H9 (cell line): ENCODE results near the gene APCS. TPM values are rescaled to one million over a fixed set of nuclear protein-coding genes. Genes with fewer than 3 reads are reported as not detected.

Experiments
- DNase-seq: peaks from one replicate; pipeline ENCODE4 v3.0.0-alpha.2; 2017
- H2AFZ ChIP-seq: one replicate; pipeline ENCODE4 v1.6.1; 2013; ENCODE audit warnings: mild to moderate bottlenecking, low read length, control low read depth, moderate library complexity
- H2AK5ac ChIP-seq: 2 replicates; pipeline ENCODE4 v1.6.1; 2013; ENCODE audit warnings: low read length, control low read depth, mixed read lengths; ENCODE audit not compliant: insufficient read length
- H2BK120ac ChIP-seq: one replicate; pipeline ENCODE4 v1.6.1; 2013; ENCODE audit warnings: low read depth, mild to moderate bottlenecking, low read length, control low read depth, inconsistent platforms; ENCODE audit not compliant: poor library complexity, severe bottlenecking
- H2BK12ac ChIP-seq: 2 replicates; pipeline ENCODE4 v1.6.1; 2013; ENCODE audit warnings: low read length, control low read depth, mixed read lengths, low read depth; ENCODE audit not compliant: insufficient read length
- H2BK15ac ChIP-seq: 2 replicates; pipeline ENCODE4 v1.6.1; 2013; ENCODE audit warnings: low read depth, low read length, control low read depth
- H2BK20ac ChIP-seq: one replicate; pipeline ENCODE4 v1.6.1; 2013; ENCODE audit warnings: low read depth, mild to moderate bottlenecking, low read length, control low read depth, inconsistent platforms; ENCODE audit not compliant: poor library complexity, severe bottlenecking
- H2BK5ac ChIP-seq: 2 replicates; pipeline ENCODE4 v1.6.1; 2013; ENCODE audit warnings: low read length, control low read depth, mixed read lengths; ENCODE audit not compliant: insufficient read length
- H3K14ac ChIP-seq: 2 replicates; pipeline ENCODE4 v1.6.1; 2013; ENCODE audit warnings: low read length, control low read depth; ENCODE audit not compliant: insufficient read depth
- H3K18ac ChIP-seq: 2 replicates; pipeline ENCODE4 v1.6.1; 2013; ENCODE audit warnings: low read depth, mild to moderate bottlenecking, mixed read lengths, low read length, control low read depth; ENCODE audit not compliant: insufficient read length
- H3K23ac ChIP-seq: 2 replicates; pipeline ENCODE4 v1.6.1; 2013; ENCODE audit warnings: low read length, control low read depth, mixed read lengths, low read depth; ENCODE audit not compliant: insufficient read length
- H3K23me2 ChIP-seq: 2 replicates; pipeline ENCODE4 v1.6.1; 2013; ENCODE audit warnings: low read depth, mild to moderate bottlenecking, mixed read lengths, low read length, control low read depth; ENCODE audit not compliant: insufficient read length, poor library complexity, severe bottlenecking
- H3K27ac ChIP-seq: 2 replicates; pipeline ENCODE4 v1.5.1; 2013; ENCODE audit warnings: low read length, control low read depth, mixed read lengths, low read depth; ENCODE audit not compliant: insufficient read length
- H3K27me3 ChIP-seq: 2 replicates; pipeline ENCODE4 v1.6.1; 2013; ENCODE audit warnings: low read length, control low read depth, inconsistent platforms; ENCODE audit not compliant: insufficient read depth
- H3K4ac ChIP-seq: 2 replicates; pipeline ENCODE4 v1.6.1; 2013; ENCODE audit warnings: low read depth, mild to moderate bottlenecking, control low read depth, inconsistent platforms, low read length, moderate library complexity
- H3K4me1 ChIP-seq: 2 replicates; pipeline ENCODE4 v1.6.1; 2013; ENCODE audit warnings: low read length, control low read depth, inconsistent platforms; ENCODE audit not compliant: insufficient read depth
- H3K4me2 ChIP-seq: 2 replicates; pipeline ENCODE4 v1.6.1; 2013; ENCODE audit warnings: low read length, control low read depth, mixed read lengths; ENCODE audit not compliant: insufficient read length, insufficient read depth
- H3K56ac ChIP-seq: 2 replicates; pipeline ENCODE4 v1.6.1; 2013; ENCODE audit warnings: low read depth, mild to moderate bottlenecking, mixed read lengths, low read length, control low read depth; ENCODE audit not compliant: insufficient read length
- H3K79me1 ChIP-seq: 2 replicates; pipeline ENCODE4 v1.6.1; 2013; ENCODE audit warnings: low read depth, mild to moderate bottlenecking, moderate library complexity, low read length, control low read depth, inconsistent platforms; ENCODE audit not compliant: insufficient read depth, poor library complexity, severe bottlenecking
- H3K79me2 ChIP-seq: 2 replicates; pipeline ENCODE4 v1.6.1; 2013; ENCODE audit warnings: low read length, control low read depth, inconsistent platforms; ENCODE audit not compliant: insufficient read depth
- H3K9ac ChIP-seq: 2 replicates; pipeline ENCODE4 v1.6.1; 2013; ENCODE audit warnings: low read length, control low read depth, mixed read lengths; ENCODE audit not compliant: insufficient read length; ENCODE audit errors: extremely low read depth
- H3K9me3 ChIP-seq: one replicate; pipeline ENCODE4 v1.6.1; 2013; ENCODE audit warnings: low read depth, low read length, inconsistent platforms; ENCODE audit not compliant: control insufficient read depth
- H3T11ph ChIP-seq: one replicate; pipeline ENCODE4 v1.6.1; 2013; ENCODE audit warnings: mild to moderate bottlenecking, low read length, control low read depth, inconsistent platforms
- H4K20me1 ChIP-seq: one replicate; pipeline ENCODE4 v1.6.1; 2013; ENCODE audit not compliant: control insufficient read depth, insufficient read length, insufficient read depth
- H4K5ac ChIP-seq: 2 replicates; pipeline ENCODE4 v1.6.1; 2013; ENCODE audit warnings: low read depth, mild to moderate bottlenecking, mixed read lengths, low read length, control low read depth; ENCODE audit not compliant: insufficient read length
- H4K8ac ChIP-seq: replicated peaks from 2 replicates; pipeline ENCODE4 v1.6.1; 2013; ENCODE audit warnings: low read length, control low read depth, mixed read lengths, low read depth; ENCODE audit not compliant: insufficient read length
- H4K91ac ChIP-seq: 2 replicates; pipeline ENCODE4 v1.6.1; 2013; ENCODE audit warnings: low read depth, mild to moderate bottlenecking, moderate library complexity, mixed read lengths, low read length, control low read depth; ENCODE audit not compliant: insufficient read length
- H3K27ac Mint-ChIP-seq, 3 experiments: 2 replicates in 2 of 3; 3 replicates in 1 of 3; pipeline ENCODE4 v1.8.0; 2020 to 2021; ENCODE audit warnings: mixed read lengths in 3 of 3, mild to moderate bottlenecking in 1 of 3, moderate library complexity in 1 of 3
- H3K27me3 Mint-ChIP-seq: 2 replicates; pipeline ENCODE4 v1.8.0; 2021; ENCODE audit warnings: low read depth, mild to moderate bottlenecking, moderate library complexity, mixed read lengths
- H3K36me3 Mint-ChIP-seq, 3 experiments: 2 replicates in 2 of 3; 3 replicates in 1 of 3; pipeline ENCODE4 v1.8.0; 2020 to 2021; ENCODE audit warnings: low read depth in 3 of 3, mixed read lengths in 3 of 3; ENCODE audit not compliant: insufficient read depth in 1 of 3
- H3K4me1 Mint-ChIP-seq, 2 experiments: 2 replicates each; pipeline ENCODE4 v1.8.0; 2020; ENCODE audit warnings: mixed read lengths in 2 of 2
- H3K4me3 Mint-ChIP-seq, 2 experiments: 2 replicates in 1 of 2; 3 replicates in 1 of 2; pipeline ENCODE4 v1.8.0; 2020 to 2021; ENCODE audit warnings: mild to moderate bottlenecking in 2 of 2, mixed read lengths in 2 of 2, moderate library complexity in 1 of 2
- H3K9me3 Mint-ChIP-seq, 2 experiments: 2 replicates in 1 of 2; 3 replicates in 1 of 2; pipeline ENCODE4 v1.8.0; 2020; ENCODE audit warnings: mild to moderate bottlenecking in 2 of 2, mixed read lengths in 2 of 2, moderate library complexity in 1 of 2
- CTCF ChIP-seq: fragments of 200-600 bp; sonication (generic); conservative IDR thresholded peaks from 3 replicates; pipeline ENCODE4 v1.8.0; 2021; ENCODE audit warnings: antibody characterized with exemption, mild to moderate bottlenecking
- WGBS: extraction: QIAGEN DNeasy Blood & Tissue Kit; methylation state at CpG from one replicate; pipeline ENCODE4 v1.1.7; 2013; ENCODE audit warnings: missing lambda C conversion rate, low lambda C conversion rate, mixed read lengths; ENCODE audit not compliant: insufficient read length; ENCODE audit errors: extremely low coverage; 5-methylcytosine and 5-hydroxymethylcytosine counted together
- total RNA-seq: library from RNA; stranded (reverse); gene quantifications from 2 replicates; pipeline ENCODE4 v1.2.1, GENCODE V29; 2021

Gene APCS
- total RNA-seq, 1 experiment from 2014 or later = not detected

- no peak overlapping the region; a peak in 1 of 7 replicates for H3K27ac Mint-ChIP-seq
- Histone ChIP-seq H3K79me2 (no peaks in the 10 kb centered on the region), H3K27ac (no peak overlapping the region), H2BK5ac (no peak overlapping the region), H2BK12ac (no peak overlapping the region), H3K4me1 (no peaks in the 10 kb centered on the region), H2AFZ (no peak overlapping the region), H3K4ac (no peak overlapping the region), H3K9me3 (no peaks in the 10 kb centered on the region), H3K56ac (no peak overlapping the region), H4K5ac (no peak overlapping the region), H2BK120ac (no peak overlapping the region), H3K14ac (no peak overlapping the region), H4K91ac (no peak overlapping the region), H2BK15ac (no peak overlapping the region), H4K8ac (no peak overlapping the region), H3K9ac (no peak overlapping the region), H3K79me1 (no peaks in the 10 kb centered on the region), H2AK5ac (no peak overlapping the region), H3K18ac (no peak overlapping the region), H3K27me3 (no peaks in the 10 kb centered on the region), H3T11ph (no peak overlapping the region), H3K23ac (no peak overlapping the region), H3K4me2 (no peak overlapping the region), H3K23me2 (no peaks in the 10 kb centered on the region), H4K20me1 (no peaks in the 10 kb centered on the region), H2BK20ac (no peak overlapping the region)
- no peak for DNase-seq
- TF ChIP-seq CTCF = no peak
- peaks cover 4% of the 10 kb centered on the region for H3K27me3 Mint-ChIP-seq
- no peak overlapping the region for H3K4me3 Mint-ChIP-seq
- H3K4me1 Mint-ChIP-seq = no peaks in the 10 kb centered on the region
- WGBS = no CpG with 5 or more reads among the region's 3 CpGs
- H3K36me3 Mint-ChIP-seq = peaks cover under 1 to 29% (median 4%) of the 10 kb centered on the region in 3 experiments; a peak in 6 of 7 replicates
- peaks cover 8 to 63% of the 10 kb centered on the region in 2 experiments for H3K9me3 Mint-ChIP-seq
Measured at GRCh38 chr1:159580340-159580739, 7.3 kb upstream of the APCS start.
